Limb (tissue), 2 donors: ENCODE measurements around the gene E2F6.
"Not testable (repeated sequence)": the region's sequence is repeated elsewhere in the genome, so short reads cannot be mapped to it uniquely, and the experiment has no call there.

Experiments
- DNase-seq, 2 donors: peaks; one replicate each; pipeline ENCODE4 v3.0.0-alpha.2; 2016; ENCODE audit errors: extremely low spot score in 2 of 2

Gene E2F6

GRCh38 chr2:11414372-11415124, 51.4 kb downstream of the E2F6 start:
- no peak for DNase-seq

- no peak for DNase-seq
Measured at GRCh38 chr2:11412449-11412810, 53.5 kb downstream of the E2F6 start.

GRCh38 chr2:11411768-11412448, 54.1 kb downstream of the E2F6 start:
- peak; percentile 39 to 64 for DNase-seq

- no peak for DNase-seq
Measured at GRCh38 chr2:11411244-11411643, 54.7 kb downstream of the E2F6 start.

- DNase-seq: no peak
Measured at GRCh38 chr2:11410101-11410500, 55.9 kb downstream of the E2F6 start.

- no peak for DNase-seq
Measured at GRCh38 chr2:11409572-11409959, 56.4 kb downstream of the E2F6 start.

- DNase-seq: no peak
Measured at GRCh38 chr2:11408959-11409571, 56.9 kb downstream of the E2F6 start.

GRCh38 chr2:11407413-11407812, 58.5 kb downstream of the E2F6 start:
- DNase-seq: no peak

GRCh38 chr2:11406958-11407381, 59.0 kb downstream of the E2F6 start:
- DNase-seq: peak; percentile 67

GRCh38 chr2:11406267-11406957, 59.5 kb downstream of the E2F6 start:
- DNase-seq: peak; percentile 50 to 63

GRCh38 chr2:11405599-11406266, 60.2 kb downstream of the E2F6 start:
- no peak for DNase-seq

- not testable (repeated sequence) for DNase-seq
Measured at GRCh38 chr2:11405074-11405406, 60.9 kb downstream of the E2F6 start.

GRCh38 chr2:11404376-11405073, 61.4 kb downstream of the E2F6 start:
- no peak for DNase-seq

GRCh38 chr2:11402436-11402835, 63.5 kb downstream of the E2F6 start:
- no peak for DNase-seq

GRCh38 chr2:11399438-11399762, 66.6 kb downstream of the E2F6 start:
- DNase-seq: no peak

GRCh38 chr2:11398750-11399437, 67.1 kb downstream of the E2F6 start:
- no peak for DNase-seq

- DNase-seq: no peak
Measured at GRCh38 chr2:11397513-11397912, 68.4 kb downstream of the E2F6 start.

- no peak for DNase-seq
Measured at GRCh38 chr2:11396467-11397445, 69.2 kb downstream of the E2F6 start.

GRCh38 chr2:11396021-11396420, 69.9 kb downstream of the E2F6 start:
- DNase-seq: no peak
